Tibial nerve (tissue), 4 donors: ENCODE results near the gene CDH24. TPM values are rescaled to one million over a fixed set of nuclear protein-coding genes. Genes with fewer than 3 reads are reported as not detected.

Source experiments
- DNase-seq, 2 donors: peaks; one replicate each; pipeline ENCODE4 v3.0.0-alpha.2; 2019; ENCODE audit warnings: low spot score in 2 of 2
- H3K27ac ChIP-seq, 4 donors: fragments of 200-600 bp; sonication (generic) in 3 of 4; one replicate each; pipeline ENCODE4 v1.5.1; 2017 to 2019; ENCODE audit warnings: mild to moderate bottlenecking in 1 of 4
- H3K27me3 ChIP-seq, 2 donors: fragments of 200-600 bp; sonication (generic) in 1 of 2; one replicate each; pipeline versions ENCODE4 v1.5.1 to v1.6.0; 2017 to 2019
- H3K36me3 ChIP-seq, 3 donors: fragments of 200-600 bp; sonication (generic); one replicate each; pipeline ENCODE4 v1.5.1; 2018 to 2019
- H3K4me1 ChIP-seq, 4 donors: fragments of 200-600 bp; sonication (generic) in 3 of 4; one replicate each; pipeline ENCODE4 v1.5.1; 2017 to 2019
- H3K4me3 ChIP-seq, 4 donors: fragments of 200-600 bp; sonication (generic) in 3 of 4; one replicate each; pipeline ENCODE4 v1.5.1; 2017 to 2019; ENCODE audit warnings: mild to moderate bottlenecking in 1 of 4, moderate library complexity in 1 of 4
- H3K9me3 ChIP-seq, 4 donors: fragments of 200-600 bp; sonication (generic) in 3 of 4; one replicate each; pipeline ENCODE4 v1.5.1; 2017 to 2019
- CTCF ChIP-seq, 5 experiments: fragments of 200-600 bp in 3 of 5; fragments of 450-650 bp in 2 of 5; sonication (generic) in 3 of 5; IDR thresholded peaks; one replicate each; pipeline ENCODE4 v1.5.1; 2016 to 2019; ENCODE audit warnings: antibody characterized with exemption in 5 of 5, mild to moderate bottlenecking in 3 of 5, moderate library complexity in 2 of 5
- EP300 ChIP-seq, 2 donors: sonication (generic); formaldehyde crosslinking; IDR thresholded peaks; one replicate each; pipeline ENCODE4 v1.6.1; 2017; ENCODE audit warnings: antibody characterized with exemption in 2 of 2, mild to moderate bottlenecking in 1 of 2
- POLR2A ChIP-seq, 2 donors: fragments of 450-650 bp; IDR thresholded peaks; one replicate each; pipeline ENCODE4 v1.6.1; 2017; ENCODE audit warnings: antibody characterized with exemption in 2 of 2, mild to moderate bottlenecking in 2 of 2, moderate library complexity in 2 of 2
- WGBS, 2 donors: methylation state at CpG; one replicate each; pipeline ENCODE4 v1.1.5; 2018; 5-methylcytosine and 5-hydroxymethylcytosine counted together
- total RNA-seq, 4 donors: library from RNA; depleted of rRNA; stranded (reverse); fragments of >200 nt; gene quantifications; one replicate each; pipeline ENCODE4 v1.1.0, GENCODE V29; 2016

The CDH24 gene
- total RNA-seq, 4 donors from 2014 or later = 3.9 to 11.1 (median 6.0) TPM

- no peak for DNase-seq
- TF ChIP-seq POLR2A (IDR thresholded peaks at IDR 0.05) = no peak
- TF ChIP-seq CTCF (IDR thresholded peaks at IDR 0.05) = no peak
- no peak for TF ChIP-seq EP300 (IDR thresholded peaks at IDR 0.05)
- H3K36me3 ChIP-seq = peaks cover 5 to 100% (median 44%) of the 10 kb centered on the region in 3 donors
- no peak overlapping the region for H3K27ac ChIP-seq
- WGBS, 2 donors = 89 to 91% methylated on average over 5 of the region's 5 CpGs
- H3K27me3 ChIP-seq = no peaks in the 10 kb centered on the region
- no peak overlapping the region for H3K4me3 ChIP-seq
- H3K9me3 ChIP-seq = no peaks in the 10 kb centered on the region
- peaks cover 0 to 20% (median 5%) of the 10 kb centered on the region in 4 donors for H3K4me1 ChIP-seq
Measured at GRCh38 chr14:23063601-23064000, 6.3 kb upstream of the CDH24 start.

GRCh38 chr14:23062002-23062401, 4.7 kb upstream of the CDH24 start:
- no peaks in the 10 kb centered on the region for H3K27me3 ChIP-seq
- DNase-seq = peak in 1 of 2 donors; percentile 73
- peaks cover 0 to 23% (median 3%) of the 10 kb centered on the region in 4 donors for H3K4me1 ChIP-seq
- peak overlapping the region in 2 of 4 donors; percentile 54 to 61 for H3K27ac ChIP-seq
- no peak for TF ChIP-seq POLR2A (IDR thresholded peaks at IDR 0.05)
- TF ChIP-seq CTCF (IDR thresholded peaks at IDR 0.05) = no peak
- peak in 1 of 2 donors; percentile 68 for TF ChIP-seq EP300 (IDR thresholded peaks at IDR 0.05)
- no peaks in the 10 kb centered on the region for H3K9me3 ChIP-seq
- WGBS, 2 donors = 21% methylated on average over 4 of the region's 4 CpGs
- no peak overlapping the region for H3K4me3 ChIP-seq
- H3K36me3 ChIP-seq = peaks cover 5 to 85% (median 32%) of the 10 kb centered on the region in 3 donors

GRCh38 chr14:23060536-23061260, 3.4 kb upstream of the CDH24 start:
- 86 to 92% methylated on average over 17 of the region's 17 CpGs for WGBS, 2 donors
- TF ChIP-seq POLR2A (IDR thresholded peaks at IDR 0.05) (no peak), CTCF (IDR thresholded peaks at IDR 0.05) (no peak), EP300 (IDR thresholded peaks at IDR 0.05) (no peak)
- peaks cover 5 to 72% (median 31%) of the 10 kb centered on the region in 3 donors for H3K36me3 ChIP-seq
- no peak overlapping the region for H3K4me3 ChIP-seq
- H3K9me3 ChIP-seq = no peaks in the 10 kb centered on the region
- no peak overlapping the region for H3K27ac ChIP-seq
- H3K27me3 ChIP-seq = no peaks in the 10 kb centered on the region
- no peak for DNase-seq
- H3K4me1 ChIP-seq = peaks cover 0 to 36% (median 9%) of the 10 kb centered on the region in 4 donors

GRCh38 chr14:23058654-23059504, 1.6 kb upstream of the CDH24 start:
- H3K27ac ChIP-seq = peak overlapping the region in 1 of 4 donors; percentile 18
- TF ChIP-seq CTCF (IDR thresholded peaks at IDR 0.05) (no peak), EP300 (IDR thresholded peaks at IDR 0.05) (no peak), POLR2A (IDR thresholded peaks at IDR 0.05) (no peak)
- H3K4me1 ChIP-seq = peaks cover 0 to 36% (median 9%) of the 10 kb centered on the region in 4 donors
- WGBS, 2 donors = 86 to 88% methylated on average over 32 of the region's 32 CpGs
- no peak for DNase-seq
- H3K9me3 ChIP-seq = no peaks in the 10 kb centered on the region
- no peak overlapping the region for H3K4me3 ChIP-seq
- no peaks in the 10 kb centered on the region for H3K27me3 ChIP-seq
- peaks cover 0 to 54% (median 23%) of the 10 kb centered on the region in 3 donors for H3K36me3 ChIP-seq
